A549 (cell line): Measurements from ENCODE around the gene E4F1.

Experiments used
- CTCF ChIP-seq: fragments of >200 bp; sonication (Bioruptor Twin); formaldehyde crosslinking; IDR thresholded peaks from 3 replicates; pipeline ENCODE4 v1.5.1; 2016
- ESRRA ChIP-seq: fragments of 150-350 bp; IDR thresholded peaks from 2 replicates; pipeline ENCODE4 v1.6.1; 2014; ENCODE audit warnings: mild to moderate bottlenecking, low read length, borderline replicate concordance
- POLR2A ChIP-seq: IDR thresholded peaks from 2 replicates; pipeline ENCODE4 v1.6.1; 2012; ENCODE audit warnings: mild to moderate bottlenecking, low read length

GRCh38 chr16:2244301-2244700 is 20.9 kb downstream of the E4F1 start:
- TF ChIP-seq CTCF (no peak), POLR2A (no peak), ESRRA (no peak)
